MM.1S (cell line): Measurements from ENCODE around the gene GDI1.

Experiments
- DNase-seq: peaks from one replicate; pipeline ENCODE4 v3.0.0-alpha.2; 2015
- H2AFZ ChIP-seq: fragments of 300-600 bp; sonication (generic); 2 replicates; pipeline ENCODE4 v1.6.0; 2016; ENCODE audit warnings: antibody characterized with exemption, low read length
- H3F3A ChIP-seq: fragments of 300-600 bp; sonication (generic); 2 replicates; pipeline ENCODE4 v1.6.1; 2016; ENCODE audit warnings: mild to moderate bottlenecking, antibody characterized with exemption, low read length, moderate library complexity, mixed read lengths; ENCODE audit not compliant: insufficient read depth
- H3K27ac ChIP-seq: fragments of 300-600 bp; sonication (generic); 2 replicates; pipeline ENCODE4 v1.5.1; 2016; ENCODE audit warnings: mild to moderate bottlenecking, low read length
- H3K27me3 ChIP-seq: fragments of 300-600 bp; sonication (generic); replicated peaks from 2 replicates; pipeline ENCODE4 v1.6.0; 2016; ENCODE audit warnings: low read length; ENCODE audit not compliant: insufficient read depth
- H3K36me3 ChIP-seq: fragments of 300-600 bp; sonication (generic); replicated peaks from 2 replicates; pipeline ENCODE4 v1.6.1; 2016; ENCODE audit warnings: mild to moderate bottlenecking, low read length, mixed read lengths; ENCODE audit not compliant: insufficient read depth
- H3K4me1 ChIP-seq: fragments of 300-600 bp; sonication (generic); 2 replicates; pipeline ENCODE4 v1.6.1; 2016; ENCODE audit warnings: low read length, mixed read lengths
- H3K4me2 ChIP-seq: fragments of 300-600 bp; sonication (generic); 2 replicates; pipeline ENCODE4 v1.6.0; 2016; ENCODE audit warnings: low read depth, low read length
- H3K4me3 ChIP-seq: fragments of 300-600 bp; sonication (generic); 2 replicates; pipeline ENCODE4 v1.5.1; 2016; ENCODE audit warnings: low read length, mixed read lengths
- H3K79me2 ChIP-seq: fragments of 300-600 bp; sonication (generic); 2 replicates; pipeline ENCODE4 v1.6.1; 2016; ENCODE audit warnings: mixed run types, low read length, mixed read lengths
- H3K9ac ChIP-seq: fragments of 300-600 bp; sonication (generic); 2 replicates; pipeline ENCODE4 v1.6.1; 2016; ENCODE audit warnings: low read length, mixed read lengths
- H3K9me2 ChIP-seq: fragments of 300-600 bp; sonication (generic); replicated peaks from 2 replicates; pipeline ENCODE4 v1.6.1; 2016; ENCODE audit warnings: mild to moderate bottlenecking, low read length, mixed read lengths; ENCODE audit not compliant: insufficient read depth
- H3K9me3 ChIP-seq: fragments of 300-600 bp; sonication (generic); replicated peaks from 2 replicates; pipeline ENCODE4 v1.6.1; 2016; ENCODE audit warnings: mild to moderate bottlenecking, low read length, mixed read lengths; ENCODE audit not compliant: insufficient read depth
- H4K20me1 ChIP-seq: fragments of 300-600 bp; sonication (generic); 2 replicates; pipeline ENCODE4 v1.6.1; 2016; ENCODE audit warnings: mild to moderate bottlenecking, low read length, moderate library complexity, mixed read lengths; ENCODE audit not compliant: insufficient read depth
- CTCF ChIP-seq: fragments of 300-600 bp; sonication (generic); IDR thresholded peaks from 2 replicates; pipeline ENCODE4 v1.5.1; 2016; ENCODE audit warnings: antibody characterized with exemption, low read length, mixed read lengths
- EZH2 ChIP-seq: fragments of 300-600 bp; sonication (generic); optimal IDR thresholded peaks from 2 replicates; pipeline ENCODE3; 2017; ENCODE audit warnings: low read depth, mild to moderate bottlenecking, antibody characterized with exemption, low read length, mixed read lengths
- EZH2phosphoT487 ChIP-seq: fragments of 300-600 bp; sonication (generic); IDR thresholded peaks from 2 replicates; pipeline ENCODE4 v1.6.1; 2018; ENCODE audit warnings: antibody characterized with exemption, low read length

The GDI1 gene

GRCh38 chrX:154396973-154397887, 39.7 kb upstream of the GDI1 start:
- H3F3A ChIP-seq = peaks cover 36% of the 10 kb centered on the region
- peak overlapping the region; percentile 87 for H3K4me3 ChIP-seq
- no peaks in the 10 kb centered on the region for H3K9me3 ChIP-seq
- 0 out of 2 replicates have a peak, but pooled peaks cover 9% of the 10 kb centered on the region for H4K20me1 ChIP-seq
- peak overlapping the region; percentile 45; the same call in 1 of the 2 replicates for H2AFZ ChIP-seq
- DNase-seq = peak; percentile 68
- H3K27ac ChIP-seq = peak overlapping the region; percentile 97
- peak overlapping the region; percentile 82 for H3K4me2 ChIP-seq
- peaks cover 18% of the 10 kb centered on the region for H3K79me2 ChIP-seq
- H3K9ac ChIP-seq = peak overlapping the region; percentile 100
- TF ChIP-seq CTCF = no peak
- TF ChIP-seq EZH2 = no peak
- TF ChIP-seq EZH2phosphoT487 = no peak
- peaks cover 9% of the 10 kb centered on the region; the same call in 1 of the 2 replicates for H3K36me3 ChIP-seq
- no peaks in the 10 kb centered on the region for H3K9me2 ChIP-seq
- no peaks in the 10 kb centered on the region for H3K27me3 ChIP-seq
- H3K4me1 ChIP-seq = no peaks in the 10 kb centered on the region

- TF ChIP-seq EZH2 (no peak), CTCF (no peak), EZH2phosphoT487 (no peak)
- H4K20me1 ChIP-seq = 0 out of 2 replicates have a peak, but pooled peaks cover 9% of the 10 kb centered on the region
- peak within 1 kb of the TSS; percentile 87 for H3K4me3 ChIP-seq
- H3K4me2 ChIP-seq = peak within 1 kb of the TSS; percentile 82
- H3K27me3 ChIP-seq = no peaks in the 10 kb centered on the region
- H3K36me3 ChIP-seq = peaks cover 9% of the 10 kb centered on the region; the same call in 1 of the 2 replicates
- H3K9me2 ChIP-seq = no peaks in the 10 kb centered on the region
- peak; percentile 96 for DNase-seq
- peak within 1 kb of the TSS; percentile 100 for H3K9ac ChIP-seq
- no peaks in the 10 kb centered on the region for H3K4me1 ChIP-seq
- peaks cover 38% of the 10 kb centered on the region for H3F3A ChIP-seq
- H2AFZ ChIP-seq = peak within 1 kb of the TSS; percentile 45; the same call in 1 of the 2 replicates
- no peaks in the 10 kb centered on the region for H3K9me3 ChIP-seq
- peaks cover 18% of the 10 kb centered on the region for H3K79me2 ChIP-seq
- peak within 1 kb of the TSS; percentile 97 for H3K27ac ChIP-seq
Measured at GRCh38 chrX:154397888-154398667, 38.9 kb upstream of the GDI1 start, which contains the start of gene RPL10. Gene RPL10, plus strand, starts transcription at chrX:154398377. Its CDS starts 143 bp downstream, at chrX:154398520.

- Histone ChIP-seq H3K9me3 (no peaks in the 10 kb centered on the region), H3K36me3 (peaks cover 9% of the 10 kb centered on the region; the same call in 1 of the 2 replicates), H3K4me1 (no peaks in the 10 kb centered on the region), H3K27me3 (no peaks in the 10 kb centered on the region), H4K20me1 (0 out of 2 replicates have a peak, but pooled peaks cover 9% of the 10 kb centered on the region), H3K79me2 (peaks cover 18% of the 10 kb centered on the region), H3K4me2 (peak overlapping the region; percentile 78), H3F3A (peaks cover 38% of the 10 kb centered on the region), H3K9ac (peak overlapping the region; percentile 100), H3K27ac (peak overlapping the region; percentile 97), H3K9me2 (no peaks in the 10 kb centered on the region), H2AFZ (no peak overlapping the region), H3K4me3 (peak overlapping the region; percentile 87)
- peak; percentile 81 for DNase-seq
- no peak for TF ChIP-seq EZH2phosphoT487
- peak; percentile 73 for TF ChIP-seq CTCF
Measured at GRCh38 chrX:154398668-154399526, 38.1 kb upstream of the GDI1 start.
